ENCODE results near the gene ALDH9A1. TPM values are rescaled to one million over a fixed set of nuclear protein-coding genes. Genes with fewer than 3 reads are reported as not detected.
A peak's percentile ranks its signal among the peaks of the same experiment; 100 is the strongest.
"Not testable (repeated sequence)": the region's sequence is repeated elsewhere in the genome, so short reads cannot be mapped to it uniquely, and the experiment has no call there.

The ALDH9A1 gene
- total RNA-seq, 3 donors from 2014 or later: 98.6 to 165 (median 110) TPM

GRCh38 chr1:165644064-165644735 lies 54.2 kb downstream of the ALDH9A1 start:
- Histone ChIP-seq H3K36me3 (no peaks in the 10 kb centered on the region), H3K4me1 (no peaks in the 10 kb centered on the region), H3K27me3 (no peaks in the 10 kb centered on the region), H3K27ac (no peak overlapping the region), H3K9me3 (no peaks in the 10 kb centered on the region), H3K4me3 (no peak overlapping the region)
- intact Hi-C loops (cut with DNase I; ENCODE audit: low total_unique reads): no loop called here
- TF ChIP-seq POLR2AphosphoS5 (IDR thresholded peaks at IDR 0.05): no peak
- no peak for TF ChIP-seq CTCF (IDR thresholded peaks at IDR 0.05)
- TF ChIP-seq POLR2A (IDR thresholded peaks at IDR 0.05): no peak
- no peak for DNase-seq (ENCODE audit: low spot score in 2 of 2)

- Histone ChIP-seq H3K4me3 (no peak overlapping the region), H3K27ac (no peak overlapping the region), H3K36me3 (no peaks in the 10 kb centered on the region), H3K9me3 (no peaks in the 10 kb centered on the region), H3K27me3 (no peaks in the 10 kb centered on the region), H3K4me1 (no peaks in the 10 kb centered on the region)
- TF ChIP-seq CTCF (IDR thresholded peaks at IDR 0.05): no peak
- no peak for TF ChIP-seq POLR2AphosphoS5 (IDR thresholded peaks at IDR 0.05)
- no peak for TF ChIP-seq POLR2A (IDR thresholded peaks at IDR 0.05)
- DNase-seq (ENCODE audit: low spot score in 2 of 2): no peak
- intact Hi-C loops (cut with DNase I; ENCODE audit: low total_unique reads): no loop called here
These were observed 57.0 kb downstream of the ALDH9A1 start for GRCh38 chr1:165641231-165641987.

GRCh38 chr1:165639821-165640623 lies 58.3 kb downstream of the ALDH9A1 start:
- Histone ChIP-seq H3K4me3 (no peak overlapping the region), H3K9me3 (no peaks in the 10 kb centered on the region), H3K27ac (no peak overlapping the region), H3K36me3 (no peaks in the 10 kb centered on the region), H3K4me1 (no peaks in the 10 kb centered on the region), H3K27me3 (no peaks in the 10 kb centered on the region)
- intact Hi-C loops (cut with DNase I; ENCODE audit: low total_unique reads): loop anchor here (10.0 kb wide), 1 partner anchor 125 kb away; the partner anchor contains the start of gene TMCO1
- no peak for DNase-seq (ENCODE audit: low spot score in 2 of 2)
- TF ChIP-seq POLR2A (IDR thresholded peaks at IDR 0.05): no peak
- no peak for TF ChIP-seq POLR2AphosphoS5 (IDR thresholded peaks at IDR 0.05)
- TF ChIP-seq CTCF (IDR thresholded peaks at IDR 0.05): no peak

- H3K4me3 ChIP-seq; H3K9me3 ChIP-seq; H3K4me1 ChIP-seq; DNase-seq (ENCODE audit: low spot score in 2 of 2); H3K36me3 ChIP-seq; H3K27me3 ChIP-seq: not testable (repeated sequence)
- peak overlapping the region; percentile 16 to 85 for H3K27ac ChIP-seq
- intact Hi-C loops (cut with DNase I; ENCODE audit: low total_unique reads): loop anchor here (10.0 kb wide), 1 partner anchor 127 kb away; the partner anchor contains the start of gene TMCO1
These were observed 60.2 kb downstream of the ALDH9A1 start for GRCh38 chr1:165638211-165638610.

- Histone ChIP-seq H3K4me3 (peak overlapping the region in 1 of 3 donors; percentile 5), H3K36me3 (no peaks in the 10 kb centered on the region), H3K27ac (peak overlapping the region; percentile 24 to 85), H3K9me3 (no peaks in the 10 kb centered on the region), H3K4me1 (peaks cover 0 to 6% of the 10 kb centered on the region in 2 donors), H3K27me3 (no peaks in the 10 kb centered on the region)
- no peak for DNase-seq (ENCODE audit: low spot score in 2 of 2)
- TF ChIP-seq CTCF (IDR thresholded peaks at IDR 0.05): no peak
- no peak for TF ChIP-seq POLR2AphosphoS5 (IDR thresholded peaks at IDR 0.05)
- no peak for TF ChIP-seq POLR2A (IDR thresholded peaks at IDR 0.05)
- intact Hi-C loops (cut with DNase I; ENCODE audit: low total_unique reads): loop anchor here (10.0 kb wide), 1 partner anchor 127 kb away; the partner anchor contains the start of gene TMCO1
These were observed 60.9 kb downstream of the ALDH9A1 start for GRCh38 chr1:165637427-165637826.

Data from breast epithelium (tissue), 4 donors.